Testis (tissue), 3 donors: ENCODE results near the gene ATP8B2. TPM values are rescaled to one million over a fixed set of nuclear protein-coding genes. Genes with fewer than 3 reads are reported as not detected.

ENCODE experiments used
- DNase-seq: peaks from one replicate; pipeline ENCODE4 v3.0.0-alpha.2; 2019
- H3K27ac ChIP-seq, 2 donors: fragments of 200-600 bp; sonication (generic); one replicate each; pipeline ENCODE4 v1.5.1; 2019
- H3K27me3 ChIP-seq: fragments of 200-600 bp; sonication (generic); one replicate; pipeline ENCODE4 v1.5.1; 2019
- H3K36me3 ChIP-seq: fragments of 200-600 bp; sonication (generic); one replicate; pipeline ENCODE4 v1.5.1; 2017; ENCODE audit warnings: low read depth; ENCODE audit errors: missing control alignments
- H3K4me1 ChIP-seq: fragments of 200-600 bp; sonication (generic); one replicate; pipeline ENCODE4 v1.5.1; 2019
- H3K4me3 ChIP-seq, 2 donors: fragments of 200-600 bp; sonication (generic); one replicate each; pipeline ENCODE4 v1.5.1; 2017 to 2019
- H3K9me3 ChIP-seq: fragments of 200-600 bp; sonication (generic); one replicate; pipeline ENCODE4 v1.5.1; 2017
- CTCF ChIP-seq, 3 experiments: fragments of 450-650 bp in 2 of 3; fragments of 200-600 bp in 1 of 3; sonication (generic) in 1 of 3; IDR thresholded peaks; one replicate each; pipeline ENCODE4 v1.5.1; 2016 to 2019; ENCODE audit warnings: antibody characterized with exemption in 3 of 3, mild to moderate bottlenecking in 2 of 3, moderate library complexity in 1 of 3
- POLR2A ChIP-seq: fragments of 450-650 bp; IDR thresholded peaks from one replicate; pipeline ENCODE4 v1.6.1; 2017; ENCODE audit warnings: antibody characterized with exemption, mild to moderate bottlenecking, moderate library complexity
- WGBS, 2 donors: methylation state at CpG; one replicate each; pipeline ENCODE4 v1.1.5; 2018; 5-methylcytosine and 5-hydroxymethylcytosine counted together
- intact Hi-C: fragments of 100-400 bp; cut with DNase I; formaldehyde crosslinking; loops from one replicate; pipeline ENCODE4 v1.15.1; 2023; ENCODE audit warnings: low total_unique reads
- polyA plus RNA-seq: library from polyadenylated mRNA; stranded (reverse); fragments of 350-450 nt; fragmentation: Illumina TruSeq; extraction: RNeasy Lipid Tissue Mini Kit (QIAGEN cat#74804); gene quantifications from one replicate; pipeline ENCODE4 v1.2.3, GENCODE V29; 2014; ENCODE audit warnings: low read depth, low replicate concordance; ENCODE audit not compliant: insufficient read depth
- total RNA-seq, 2 donors: library from RNA; depleted of rRNA; stranded (reverse); fragments of >200 nt; gene quantifications; one replicate each; pipeline ENCODE4 v1.2.3, GENCODE V29; 2016

ATP8B2 gene
- total and polyA plus RNA-seq, 3 donors from 2014 or later, result 50.9 to 204 (median 179) TPM

GRCh38 chr1:154342132-154342531 is 16.8 kb downstream of the ATP8B2 start:
- no peak overlapping the region for H3K27ac ChIP-seq
- intact Hi-C loops, result no loop called here

DNA sequence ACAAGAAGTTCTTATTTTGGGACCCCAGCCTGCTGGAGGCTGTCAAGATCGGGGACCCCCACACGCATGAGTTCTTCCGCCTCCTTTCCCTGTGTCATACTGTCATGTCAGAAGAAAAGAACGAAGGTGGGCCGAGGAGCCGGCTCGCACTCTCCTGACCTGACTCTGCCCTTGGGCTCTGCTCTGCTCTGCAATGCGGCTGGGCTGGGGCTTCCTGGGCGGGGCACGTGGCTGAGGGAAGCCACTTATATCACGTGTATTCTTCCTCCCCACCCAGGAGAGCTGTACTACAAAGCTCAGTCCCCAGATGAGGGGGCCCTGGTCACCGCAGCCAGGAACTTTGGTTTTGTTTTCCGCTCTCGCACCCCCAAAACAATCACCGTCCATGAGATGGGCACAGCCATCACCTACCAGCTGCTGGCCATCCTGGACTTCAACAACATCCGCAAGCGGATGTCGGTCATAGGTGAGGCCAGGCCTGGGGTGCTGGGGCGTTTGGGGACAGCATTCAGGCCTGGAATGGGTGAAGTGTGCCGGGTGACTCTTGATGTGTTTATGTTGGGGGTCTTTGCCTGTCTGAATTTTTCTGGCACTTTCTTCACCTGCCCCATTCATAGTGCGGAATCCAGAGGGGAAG is 17.6 kb downstream of the ATP8B2 start:
- no peak for TF ChIP-seq CTCF (IDR thresholded peaks at IDR 0.05)
- no peak for TF ChIP-seq POLR2A
- 86% methylated on average over 17 to 21 of the region's 21 CpGs for WGBS, 2 donors
- intact Hi-C loops, result no loop called here

More at GRCh38 chr1:154342132-154342531, 16.8 kb downstream of the ATP8B2 start:
- peaks cover 2% of the 10 kb centered on the region for H3K36me3 ChIP-seq
- no peak for TF ChIP-seq CTCF (IDR thresholded peaks at IDR 0.05)
- TF ChIP-seq POLR2A, result no peak
- no peak for DNase-seq
- H3K9me3 ChIP-seq, result no peaks in the 10 kb centered on the region
- no peaks in the 10 kb centered on the region for H3K27me3 ChIP-seq
- no peaks in the 10 kb centered on the region for H3K4me1 ChIP-seq
- WGBS, 2 donors, result 89 to 96% methylated on average over 5 to 7 of the region's 7 CpGs
- H3K4me3 ChIP-seq, result no peak overlapping the region

DNA sequence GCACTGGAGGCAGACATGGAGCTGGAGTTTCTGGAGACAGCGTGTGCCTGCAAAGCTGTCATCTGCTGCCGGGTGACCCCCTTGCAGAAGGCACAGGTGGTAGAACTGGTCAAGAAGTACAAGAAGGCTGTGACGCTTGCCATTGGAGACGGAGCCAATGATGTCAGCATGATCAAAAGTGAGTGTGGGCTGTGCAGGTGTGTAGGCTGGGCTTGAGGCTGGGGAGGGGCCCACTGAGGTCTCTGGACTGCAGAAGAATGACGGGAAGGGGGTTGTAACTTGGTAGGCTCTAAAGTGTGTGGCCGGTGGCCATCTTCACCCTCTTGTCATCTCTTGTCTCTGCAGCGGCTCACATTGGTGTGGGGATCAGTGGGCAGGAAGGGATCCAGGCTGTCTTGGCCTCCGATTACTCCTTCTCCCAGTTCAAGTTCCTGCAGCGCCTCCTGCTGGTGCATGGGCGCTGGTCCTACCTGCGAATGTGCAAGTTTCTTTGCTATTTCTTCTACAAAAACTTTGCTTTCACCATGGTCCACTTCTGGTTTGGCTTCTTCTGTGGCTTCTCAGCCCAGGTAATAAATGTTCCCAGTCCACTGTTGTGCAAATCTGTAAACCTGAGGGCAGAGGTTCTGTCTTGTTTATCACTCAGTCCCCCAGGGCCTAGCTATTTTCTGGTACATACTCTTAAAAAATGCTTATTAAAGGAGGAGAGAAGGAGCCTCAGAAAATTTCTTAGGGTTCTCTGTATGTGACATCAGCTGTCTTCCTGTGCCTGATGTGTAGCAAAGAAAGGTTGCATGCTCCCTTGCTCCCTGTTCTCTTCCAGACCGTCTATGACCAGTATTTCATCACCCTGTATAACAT is 19.9 kb downstream of the ATP8B2 start:
- no peaks in the 10 kb centered on the region for H3K36me3 ChIP-seq
- TF ChIP-seq CTCF (IDR thresholded peaks at IDR 0.05) (peak; percentile 34 to 57 (median 56)), POLR2A (no peak)
- no peak overlapping the region for H3K27ac ChIP-seq
- 79 to 81% methylated on average over 12 of the region's 12 CpGs for WGBS, 2 donors
- no peaks in the 10 kb centered on the region for H3K9me3 ChIP-seq
- H3K27me3 ChIP-seq, result no peaks in the 10 kb centered on the region
- peak; percentile 65 for DNase-seq
- intact Hi-C loops, result no loop called here
- peaks cover 5% of the 10 kb centered on the region for H3K4me1 ChIP-seq
- H3K4me3 ChIP-seq, result no peak overlapping the region

More for the DNA sequence above, 17.6 kb downstream of the ATP8B2 start:
- Histone ChIP-seq H3K4me1 (no peaks in the 10 kb centered on the region), H3K27ac (no peak overlapping the region), H3K27me3 (no peaks in the 10 kb centered on the region), H3K4me3 (no peak overlapping the region), H3K36me3 (no peaks in the 10 kb centered on the region), H3K9me3 (no peaks in the 10 kb centered on the region)
- no peak for DNase-seq

GRCh38 chr1:154346276-154346917 is 21.1 kb downstream of the ATP8B2 start:
- no peak for DNase-seq
- Histone ChIP-seq H3K4me1 (peaks cover 6% of the 10 kb centered on the region), H3K9me3 (no peaks in the 10 kb centered on the region), H3K27me3 (no peaks in the 10 kb centered on the region), H3K36me3 (no peaks in the 10 kb centered on the region), H3K4me3 (no peak overlapping the region), H3K27ac (no peak overlapping the region)
- intact Hi-C loops, result no loop called here
- no peak for TF ChIP-seq POLR2A
- TF ChIP-seq CTCF (IDR thresholded peaks at IDR 0.05), result no peak
- WGBS, 2 donors, result 86 to 96% methylated on average over 13 to 15 of the region's 15 CpGs
